Measurements from ENCODE around the gene ATP6V0B. TPM values are rescaled to one million over a fixed set of nuclear protein-coding genes. Genes with fewer than 3 reads are reported as not detected.
A peak's percentile ranks its signal among the peaks of the same experiment; 100 is the strongest.

The ATP6V0B gene
- polyA plus RNA-seq, 1 donor from 2014 or later, result 580 TPM

- TF ChIP-seq POLR2AphosphoS5 (IDR thresholded peaks at IDR 0.05), result peak; percentile 6
Measured at GRCh38 chr1:43934101-43934985, 40.4 kb upstream of the ATP6V0B start (continued).

- Histone ChIP-seq H4K20me1 (ENCODE audit: insufficient read depth) (no peaks in the 10 kb centered on the region), H3K79me2 (replicated peaks; ENCODE audit: insufficient read depth, low read length) (no peaks in the 10 kb centered on the region), H3K9ac (ENCODE audit: low read length) (no peak overlapping the region), H3K27me3 (ENCODE audit: insufficient read depth, low read depth, low read length) (peaks cover 34% of the 10 kb centered on the region), H3K9me2 (ENCODE audit: insufficient read depth, low read length) (no peaks in the 10 kb centered on the region), H3K4me3 (ENCODE audit: low read length) (no peak overlapping the region), H3K36me3 (ENCODE audit: insufficient read depth, low read length) (no peaks in the 10 kb centered on the region), H3K9me3 (ENCODE audit: low read length) (no peaks in the 10 kb centered on the region), H3K4me2 (ENCODE audit: low read length) (no peak overlapping the region), H3F3A (ENCODE audit: insufficient read depth, low read length, poor library complexity, severe bottlenecking) (no peaks in the 10 kb centered on the region), H2AFZ (ENCODE audit: low read depth, low read length) (no peak overlapping the region), H3K27ac (ENCODE audit: low read length) (no peak overlapping the region)
- TF ChIP-seq SMC3 (conservative IDR thresholded peaks at IDR 0.05; ENCODE audit: poor library complexity) (peak; percentile 9), MXI1 (conservative IDR thresholded peaks at IDR 0.05; ENCODE audit: poor library complexity, severe bottlenecking) (no peak), POLR2AphosphoS5 (IDR thresholded peaks at IDR 0.05) (no peak)
Measured at GRCh38 chr1:43934986-43935324, 39.8 kb upstream of the ATP6V0B start.

- Histone ChIP-seq H2AFZ (ENCODE audit: low read depth, low read length) (no peak overlapping the region), H3K36me3 (ENCODE audit: insufficient read depth, low read length) (no peaks in the 10 kb centered on the region), H3K4me3 (ENCODE audit: low read length) (peak overlapping the region; percentile 45), H3K27ac (ENCODE audit: low read length) (no peak overlapping the region), H3K9me3 (ENCODE audit: low read length) (no peaks in the 10 kb centered on the region), H3K79me2 (replicated peaks; ENCODE audit: insufficient read depth, low read length) (no peaks in the 10 kb centered on the region), H3F3A (ENCODE audit: insufficient read depth, low read length, poor library complexity, severe bottlenecking) (no peaks in the 10 kb centered on the region), H3K4me2 (ENCODE audit: low read length) (no peak overlapping the region), H3K27me3 (ENCODE audit: insufficient read depth, low read depth, low read length) (peaks cover 34% of the 10 kb centered on the region), H3K9ac (ENCODE audit: low read length) (no peak overlapping the region), H4K20me1 (ENCODE audit: insufficient read depth) (no peaks in the 10 kb centered on the region), H3K9me2 (ENCODE audit: insufficient read depth, low read length) (no peaks in the 10 kb centered on the region)
- TF ChIP-seq SMC3 (conservative IDR thresholded peaks at IDR 0.05; ENCODE audit: poor library complexity) (no peak), EP300 (conservative IDR thresholded peaks at IDR 0.05; ENCODE audit: poor library complexity, severe bottlenecking) (no peak), EZH2 (IDR thresholded peaks at IDR 0.05; ENCODE audit: borderline replicate concordance, insufficient read depth, low read length, poor library complexity, severe bottlenecking) (no peak), TAF1 (IDR thresholded peaks at IDR 0.05; ENCODE audit: low read depth) (no peak), REST (IDR thresholded peaks at IDR 0.05; ENCODE audit: borderline replicate concordance) (no peak), CTCF (IDR thresholded peaks at IDR 0.05; ENCODE audit: poor library complexity, severe bottlenecking) (no peak), MXI1 (conservative IDR thresholded peaks at IDR 0.05; ENCODE audit: poor library complexity, severe bottlenecking) (no peak), POLR2AphosphoS5 (IDR thresholded peaks at IDR 0.05) (no peak), RAD21 (conservative IDR thresholded peaks at IDR 0.05) (no peak)
Measured at GRCh38 chr1:43935711-43936427, 38.9 kb upstream of the ATP6V0B start.

Data from neural cell (in vitro differentiated cells).